ENCODE results near the gene HES7. TPM values are rescaled to one million over a fixed set of nuclear protein-coding genes. Genes with fewer than 3 reads are reported as not detected.
"Not testable (repeated sequence)": the region's sequence is repeated elsewhere in the genome, so short reads cannot be mapped to it uniquely, and the experiment has no call there.

The HES7 gene
- total RNA-seq = not detected in 2 replicates

DNA sequence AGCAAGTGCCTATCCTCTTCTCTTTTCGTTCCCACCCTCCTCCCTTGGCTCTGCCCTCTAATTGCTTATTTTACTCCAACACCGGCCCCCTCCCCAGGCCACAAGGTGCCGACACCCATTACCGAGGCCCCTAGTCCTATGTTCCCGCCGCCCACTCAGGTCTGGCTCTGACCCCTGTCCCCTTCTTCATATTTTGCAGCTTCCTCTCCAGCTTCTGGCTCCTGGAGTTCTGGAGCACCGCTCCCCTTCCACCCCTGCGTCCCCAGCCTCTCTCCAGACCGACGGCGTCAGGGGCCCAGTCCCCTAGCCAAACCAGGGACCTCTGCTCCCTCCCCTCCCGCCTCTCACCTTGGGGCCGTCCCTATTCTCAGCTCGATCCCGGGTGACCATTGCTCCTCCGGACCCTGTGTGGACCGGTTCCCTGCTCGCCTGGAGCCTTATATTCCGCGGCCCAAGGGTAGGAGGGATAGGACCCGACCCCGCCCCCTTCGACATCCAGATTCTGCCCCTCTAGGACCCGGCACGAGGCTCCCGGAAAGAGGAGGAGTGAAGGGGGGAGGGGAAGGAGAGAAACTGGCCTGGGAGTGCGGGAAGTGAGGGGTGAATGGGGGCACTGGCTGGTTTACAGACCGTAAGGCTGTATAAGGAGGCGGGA lies at the start of gene HES7:
TSS of gene HES7 (minus strand) at position 412 of the 655 bp plus-strand sequence. CDS start at position 390, 22 bp downstream.
- Histone ChIP-seq H2AFZ (ENCODE audit: low read length) (peak within 1 kb of the TSS; percentile 84), H3K4me3 (ENCODE audit: insufficient read depth, low read length) (peak within 1 kb of the TSS; percentile 72), H3K36me3 (ENCODE audit: insufficient read depth, low read length) (no peaks in the 10 kb centered on the region), H3K27me3 (ENCODE audit: insufficient read depth, low read length) (peaks cover 17% of the 10 kb centered on the region), H3K9me3 (ENCODE audit: low read depth, low read length) (no peaks in the 10 kb centered on the region), H3K79me2 (ENCODE audit: insufficient read depth, low read length) (no peaks in the 10 kb centered on the region), H3K27ac (ENCODE audit: low read depth, low read length) (no peak within 1 kb of the TSS), H4K20me1 (ENCODE audit: insufficient read depth, low read length) (peaks cover 7% of the 10 kb centered on the region), H3K4me2 (ENCODE audit: insufficient read depth, low read length) (peak within 1 kb of the TSS; percentile 96), H3K4me1 (ENCODE audit: insufficient read depth, low read length) (peaks cover 41% of the 10 kb centered on the region)
- TF ChIP-seq, protein P1, sequence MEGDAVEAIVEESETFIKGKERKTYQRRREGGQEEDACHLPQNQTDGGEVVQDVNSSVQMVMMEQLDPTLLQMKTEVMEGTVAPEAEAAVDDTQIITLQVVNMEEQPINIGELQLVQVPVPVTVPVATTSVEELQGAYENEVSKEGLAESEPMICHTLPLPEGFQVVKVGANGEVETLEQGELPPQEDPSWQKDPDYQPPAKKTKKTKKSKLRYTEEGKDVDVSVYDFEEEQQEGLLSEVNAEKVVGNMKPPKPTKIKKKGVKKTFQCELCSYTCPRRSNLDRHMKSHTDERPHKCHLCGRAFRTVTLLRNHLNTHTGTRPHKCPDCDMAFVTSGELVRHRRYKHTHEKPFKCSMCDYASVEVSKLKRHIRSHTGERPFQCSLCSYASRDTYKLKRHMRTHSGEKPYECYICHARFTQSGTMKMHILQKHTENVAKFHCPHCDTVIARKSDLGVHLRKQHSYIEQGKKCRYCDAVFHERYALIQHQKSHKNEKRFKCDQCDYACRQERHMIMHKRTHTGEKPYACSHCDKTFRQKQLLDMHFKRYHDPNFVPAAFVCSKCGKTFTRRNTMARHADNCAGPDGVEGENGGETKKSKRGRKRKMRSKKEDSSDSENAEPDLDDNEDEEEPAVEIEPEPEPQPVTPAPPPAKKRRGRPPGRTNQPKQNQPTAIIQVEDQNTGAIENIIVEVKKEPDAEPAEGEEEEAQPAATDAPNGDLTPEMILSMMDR (IDR thresholded peaks at IDR 0.05; ENCODE audit: extremely low read depth, low read depth, low read length) = no peak
- peak; percentile 91 for DNase-seq (ENCODE audit: insufficient read length, low spot score, missing footprints)

DNA sequence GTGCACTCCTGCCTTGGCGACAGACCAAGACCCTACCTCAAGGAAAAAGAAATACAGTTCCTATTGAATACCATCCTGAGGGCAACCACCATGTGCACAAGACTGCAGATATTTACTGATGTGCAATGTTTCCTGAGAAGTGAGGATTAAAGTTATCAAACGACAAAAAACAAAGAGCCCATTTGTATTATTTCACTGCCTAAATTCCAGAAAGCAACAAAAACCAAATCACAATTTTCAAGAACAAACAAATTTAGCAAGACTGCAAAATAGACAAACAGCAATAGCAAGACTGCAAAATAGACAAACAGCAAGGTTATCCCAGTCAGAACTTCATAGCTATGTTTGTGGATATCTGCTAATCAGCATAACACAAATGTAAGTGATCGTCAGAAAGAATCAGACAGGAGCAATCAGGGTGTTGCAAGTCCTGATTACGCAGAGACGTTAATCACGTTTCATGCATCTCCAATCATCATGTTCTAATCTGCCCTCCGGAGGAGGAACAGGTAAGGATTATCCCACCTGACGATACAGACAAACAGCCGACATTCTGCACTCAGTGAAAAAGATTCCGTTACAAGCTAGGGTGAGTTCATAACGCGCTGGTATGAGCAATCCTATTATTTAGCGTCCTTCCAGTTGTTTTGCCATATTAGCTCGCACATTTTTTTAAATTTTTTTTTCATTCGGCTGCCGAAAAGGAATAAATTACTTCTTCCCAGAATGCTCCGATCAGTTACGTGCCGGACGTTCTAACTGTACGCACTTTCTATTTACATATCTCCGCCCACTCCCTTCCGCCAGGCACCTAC lies 49.4 kb upstream of the HES7 start:
- peak overlapping the region; percentile 70 for H3K4me3 ChIP-seq (ENCODE audit: insufficient read depth, low read length)
- peak; percentile 85 for DNase-seq (ENCODE audit: insufficient read length, low spot score, missing footprints)
- H3K79me2 ChIP-seq (ENCODE audit: insufficient read depth, low read length) = peaks cover 17% of the 10 kb centered on the region
- H4K20me1 ChIP-seq (ENCODE audit: insufficient read depth, low read length) = no peaks in the 10 kb centered on the region
- H3K36me3 ChIP-seq (ENCODE audit: insufficient read depth, low read length) = no peaks in the 10 kb centered on the region
- H3K4me1 ChIP-seq (ENCODE audit: insufficient read depth, low read length) = peaks cover 27% of the 10 kb centered on the region
- H3K4me2 ChIP-seq (ENCODE audit: insufficient read depth, low read length) = peak overlapping the region; percentile 80
- peak overlapping the region; percentile 98 for H3K27ac ChIP-seq (ENCODE audit: low read depth, low read length)
- no peaks in the 10 kb centered on the region for H3K9me3 ChIP-seq (ENCODE audit: low read depth, low read length)
- TF ChIP-seq, protein P1 (IDR thresholded peaks at IDR 0.05; ENCODE audit: extremely low read depth, low read depth, low read length) = no peak
- H3K27me3 ChIP-seq (ENCODE audit: insufficient read depth, low read length) = no peaks in the 10 kb centered on the region
- H2AFZ ChIP-seq (ENCODE audit: low read length) = peak overlapping the region; percentile 24

DNA sequence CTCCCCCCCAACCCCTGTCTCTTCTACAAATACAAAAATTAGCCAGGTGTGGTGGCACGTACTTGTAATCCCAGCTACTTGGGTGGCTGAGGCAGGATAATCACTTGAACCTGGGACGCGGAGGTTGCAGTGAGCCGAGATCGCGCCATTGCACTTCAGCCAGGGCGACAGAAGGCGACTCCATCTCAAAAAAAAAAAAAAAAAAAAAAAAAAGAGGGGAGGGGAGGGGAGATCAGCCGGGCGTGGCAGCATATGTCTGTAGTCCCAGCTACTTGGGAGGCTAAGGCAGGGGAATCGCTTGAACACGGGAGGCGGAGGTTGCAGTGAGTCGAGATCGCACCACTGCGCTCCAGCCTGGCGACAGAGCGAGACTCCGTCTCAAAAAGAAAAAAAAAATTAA lies 46.3 kb upstream of the HES7 start:
- not testable (repeated sequence) for H3K4me3 ChIP-seq (ENCODE audit: insufficient read depth, low read length); DNase-seq (ENCODE audit: insufficient read length, low spot score, missing footprints); H3K9me3 ChIP-seq (ENCODE audit: low read depth, low read length); H3K4me2 ChIP-seq (ENCODE audit: insufficient read depth, low read length); H2AFZ ChIP-seq (ENCODE audit: low read length); H3K27me3 ChIP-seq (ENCODE audit: insufficient read depth, low read length); H3K36me3 ChIP-seq (ENCODE audit: insufficient read depth, low read length); H3K79me2 ChIP-seq (ENCODE audit: insufficient read depth, low read length); H3K27ac ChIP-seq (ENCODE audit: low read depth, low read length); H4K20me1 ChIP-seq (ENCODE audit: insufficient read depth, low read length)
- H3K4me1 ChIP-seq (ENCODE audit: insufficient read depth, low read length) = peaks cover 10% of the 10 kb centered on the region

DNA sequence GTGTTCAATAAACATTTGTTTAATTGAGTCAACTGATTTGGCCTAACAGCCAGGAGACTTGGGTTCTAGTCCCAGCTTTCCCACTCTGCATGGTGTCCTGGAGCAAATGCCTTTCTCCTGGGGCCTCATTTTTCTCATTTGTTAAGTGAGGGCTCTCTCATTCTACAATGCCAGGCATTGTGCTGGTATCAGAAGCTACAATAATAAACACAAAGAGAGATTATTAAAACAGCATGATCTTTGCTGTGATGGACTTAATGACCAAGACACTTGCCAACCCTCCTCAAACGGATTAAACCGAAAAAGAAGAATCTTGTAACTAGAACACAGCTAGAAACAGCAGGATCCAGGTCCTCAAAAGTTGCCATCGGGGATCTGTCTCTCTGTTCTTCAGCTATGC lies 43.6 kb upstream of the HES7 start:
- TF ChIP-seq, protein P1 (IDR thresholded peaks at IDR 0.05; ENCODE audit: extremely low read depth, low read depth, low read length) = no peak
- Histone ChIP-seq H2AFZ (ENCODE audit: low read length) (no peak overlapping the region), H3K36me3 (ENCODE audit: insufficient read depth, low read length) (no peaks in the 10 kb centered on the region)

More for the DNA sequence above, 43.6 kb upstream of the HES7 start:
- Histone ChIP-seq H3K27ac (ENCODE audit: low read depth, low read length) (no peak overlapping the region), H3K9me3 (ENCODE audit: low read depth, low read length) (no peaks in the 10 kb centered on the region), H3K27me3 (ENCODE audit: insufficient read depth, low read length) (no peaks in the 10 kb centered on the region), H3K79me2 (ENCODE audit: insufficient read depth, low read length) (peaks cover 2% of the 10 kb centered on the region), H4K20me1 (ENCODE audit: insufficient read depth, low read length) (no peaks in the 10 kb centered on the region), H3K4me2 (ENCODE audit: insufficient read depth, low read length) (no peak overlapping the region), H3K4me3 (ENCODE audit: insufficient read depth, low read length) (no peak overlapping the region), H3K4me1 (ENCODE audit: insufficient read depth, low read length) (peaks cover 19% of the 10 kb centered on the region)
- no peak for DNase-seq (ENCODE audit: insufficient read length, low spot score, missing footprints)
